Measurements from ENCODE around the gene COASY. TPM values are rescaled to one million over a fixed set of nuclear protein-coding genes. Genes with fewer than 3 reads are reported as not detected.

COASY gene
- total and polyA plus RNA-seq, 2 experiments from 2014 or later: 60.1 to 72.1 TPM

- TF ChIP-seq ZNF462 (CRISPR knock-in tag; IDR thresholded peaks at IDR 0.05): no peak
- TF ChIP-seq CREB1 (CRISPR knock-in tag; IDR thresholded peaks at IDR 0.05; ENCODE audit: low read depth): no peak
- TF ChIP-seq STAT1 (IDR thresholded peaks at IDR 0.05; ENCODE audit: unreplicated experiment): no peak
- no peak for TF ChIP-seq EZH2 (IDR thresholded peaks at IDR 0.05; ENCODE audit: low read depth, unreplicated experiment)
- no peak for TF ChIP-seq JUNB (IDR thresholded peaks at IDR 0.05; ENCODE audit: unreplicated experiment)
- no peak for TF ChIP-seq POLR2AphosphoS5 (IDR thresholded peaks at IDR 0.05; ENCODE audit: low read depth)
- no peak for TF ChIP-seq CTCF (conservative IDR thresholded peaks at IDR 0.05; ENCODE audit: low read depth in 2 of 2)
- no peak for TF ChIP-seq NANOG (IDR thresholded peaks at IDR 0.05; ENCODE audit: borderline replicate concordance)
- TF ChIP-seq REST (IDR thresholded peaks at IDR 0.05; ENCODE audit: unreplicated experiment): no peak
- no peak for TF ChIP-seq EZH2phosphoT487 (IDR thresholded peaks at IDR 0.05; ENCODE audit: unreplicated experiment)
- no peak for TF ChIP-seq ZNF114 (CRISPR knock-in tag; IDR thresholded peaks at IDR 0.05)
- TF ChIP-seq ETS1 (IDR thresholded peaks at IDR 0.05): no peak
Observed at GRCh38 chr17:42512733-42513251, 49.2 kb upstream of the COASY start (continued).

Measured in GM23338 (cell line).